A549 treated with Mapracorat at 1 μM for 4 hours (cell line): ENCODE results near the gene MAP3K7CL. TPM values are rescaled to one million over a fixed set of nuclear protein-coding genes. Genes with fewer than 3 reads are reported as not detected.

Experiments used
- total RNA-seq: library from RNA; stranded (reverse); fragments of 200-300 nt; extraction: Qiagen RNA extraction; gene quantifications from 5 replicates; pipeline ENCODE4 v1.2.3, GENCODE V29; 2022

MAP3K7CL gene, protein sequence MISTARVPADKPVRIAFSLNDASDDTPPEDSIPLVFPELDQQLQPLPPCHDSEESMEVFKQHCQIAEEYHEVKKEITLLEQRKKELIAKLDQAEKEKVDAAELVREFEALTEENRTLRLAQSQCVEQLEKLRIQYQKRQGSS
- total RNA-seq, result 1.1 to 2.7 TPM (median 2.0 TPM) in 5 replicates

DNA sequence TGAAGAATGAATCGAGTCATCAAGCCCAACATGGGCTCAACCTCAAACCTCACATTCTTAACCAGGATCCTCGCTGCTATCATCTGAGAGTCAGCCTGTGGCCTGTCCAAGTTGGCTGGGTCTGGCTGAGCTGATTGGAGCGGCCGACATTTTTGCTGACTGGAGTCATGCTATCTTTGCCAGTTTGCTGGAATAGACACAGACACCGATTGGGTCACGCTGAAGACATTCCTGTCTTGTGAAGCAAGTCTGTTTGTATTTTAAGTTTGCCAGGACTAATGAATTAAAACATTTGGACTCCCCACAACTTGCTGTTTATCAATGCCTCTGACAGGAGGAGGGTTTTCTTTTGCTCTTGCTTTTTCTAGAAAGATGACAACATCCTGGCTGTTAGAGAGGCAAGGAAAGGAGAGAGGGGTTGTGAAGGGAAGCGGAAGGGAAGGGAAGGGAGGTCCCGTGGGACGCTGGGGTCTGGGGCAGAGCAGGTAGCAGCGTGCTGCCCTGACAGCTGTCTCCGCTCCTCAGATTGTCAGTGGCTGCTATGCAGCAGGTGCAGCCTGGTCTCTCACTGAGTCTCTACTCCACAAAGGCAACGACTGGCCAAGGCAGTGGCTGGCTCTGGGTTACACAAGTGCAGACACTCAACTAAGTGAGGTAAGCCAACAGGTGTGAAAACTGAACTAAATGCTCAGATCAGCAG is at the start of gene MAP3K7CL:
Gene MAP3K7CL, plus strand, starts transcription at position 375 of the 700 bp plus-strand sequence. CDS start 2,701 bp downstream, outside the sequence.

Other genes starting within 250 kb of the MAP3K7CL start
- gene LTN1, start 137.8 kb upstream of the MAP3K7CL start, total RNA-seq, result 4.2 to 6.9 TPM (median 6.2 TPM) in 5 replicates
- 9.8 to 11.3 TPM (median 10.9 TPM) in 5 replicates for gene RWDD2B, start 111.3 kb upstream of the MAP3K7CL start, total RNA-seq
- gene USP16, start 106.0 kb upstream of the MAP3K7CL start, total RNA-seq, result 21.3 to 27.1 TPM (median 22.2 TPM) in 5 replicates
- 165 to 198 TPM (median 174 TPM) in 5 replicates for gene CCT8, start 57.0 kb upstream of the MAP3K7CL start, total RNA-seq
- gene BACH1, start 168.3 kb downstream of the MAP3K7CL start, total RNA-seq, result 3.7 to 6.3 TPM (median 4.8 TPM) in 5 replicates